Panc1 (cell line): ENCODE measurements around the gene LPP. TPM values are rescaled to one million over a fixed set of nuclear protein-coding genes. Genes with fewer than 3 reads are reported as not detected.

Source experiments
- ATAC-seq: fragments of 200-7000 bp; cut with Tn5 transposase; 2 replicates; pipeline ENCODE4 v1.9.1; 2020; ENCODE audit warnings: mild to moderate bottlenecking, moderate library complexity
- BruUV-seq: library from RNA; stranded (reverse); fragments of 400-500 nt; replicated peaks from 2 replicates; lab custom pipeline; 2021; lab: Mats Ljungman, UMichigan
- CTCF ChIA-PET: fragments of 300-600 bp; sonication (Branson Sonifier 250); formaldehyde crosslinking; loops from one replicate; lab custom pipeline; 2022; ENCODE audit warnings: antibody characterized with exemption; lab: Charles Lee
- POLR2A ChIA-PET: fragments of 300-600 bp; sonication (Branson Sonifier 250); formaldehyde crosslinking; loops from one replicate; lab custom pipeline; 2022; ENCODE audit warnings: antibody characterized with exemption; lab: Charles Lee
- DNase-seq: peaks from one replicate; pipeline ENCODE4 v3.0.0-alpha.2; 2010; ENCODE audit warnings: low read depth, low spot score
- H3K27ac ChIP-seq: 2 replicates; pipeline ENCODE4 v1.5.1; 2011; ENCODE audit warnings: mild to moderate bottlenecking, low read length, inconsistent platforms
- H3K27me3 ChIP-seq: fragments of 200-500 bp; sonication (Bioruptor generic); 2 replicates; pipeline ENCODE4 v1.6.0; 2014; ENCODE audit warnings: low read length, inconsistent platforms; ENCODE audit not compliant: control insufficient read depth, insufficient read depth
- H3K36me3 ChIP-seq: fragments of 200-500 bp; sonication (Bioruptor generic); 2 replicates; pipeline ENCODE4 v1.5.1; 2014; ENCODE audit warnings: inconsistent platforms, mild to moderate bottlenecking, low read length, moderate library complexity; ENCODE audit not compliant: control insufficient read depth, insufficient read depth
- H3K4me1 ChIP-seq: 2 replicates; pipeline ENCODE4 v1.5.1; 2011; ENCODE audit warnings: inconsistent platforms, mild to moderate bottlenecking, low read length, moderate library complexity; ENCODE audit not compliant: control insufficient read depth, insufficient read depth
- H3K4me3 ChIP-seq, 2 experiments: 2 replicates each; pipeline ENCODE4 v1.5.1; 2011 to 2012; ENCODE audit warnings: low read depth in 2 of 2, low read length in 2 of 2, mild to moderate bottlenecking in 2 of 2, inconsistent platforms in 1 of 2, moderate library complexity in 1 of 2
- H3K9me3 ChIP-seq: fragments of 200-500 bp; sonication (Bioruptor generic); 2 replicates; pipeline ENCODE4 v1.5.1; 2014; ENCODE audit warnings: low read depth, mild to moderate bottlenecking, inconsistent platforms, low read length, moderate library complexity; ENCODE audit not compliant: control insufficient read depth, insufficient read depth
- POLR2AphosphoS5 ChIP-seq: IDR thresholded peaks from 2 replicates; pipeline ENCODE4 v1.6.1; 2012; ENCODE audit warnings: mild to moderate bottlenecking, low read depth, low read length, moderate library complexity
- SIN3A ChIP-seq: IDR thresholded peaks from 2 replicates; pipeline ENCODE4 v1.6.1; 2012; ENCODE audit warnings: low read depth, mild to moderate bottlenecking, low read length, moderate library complexity, borderline replicate concordance; ENCODE audit not compliant: insufficient read depth
- TCF7L2 ChIP-seq: IDR thresholded peaks from 2 replicates; pipeline ENCODE4 v1.6.1; 2011; ENCODE audit warnings: mild to moderate bottlenecking, low read depth, low read length, inconsistent platforms
- in situ Hi-C: cut with HindIII; loops from 2 replicates; pipeline ENCODE4 v1.10.0; 2016; ENCODE audit warnings: low sequenced_read_pairs, low pct_unique_long_range_greater_than_20kb
- intact Hi-C: fragments of 100-400 bp; cut with micrococcal nuclease; formaldehyde crosslinking; loops from one replicate; pipeline ENCODE4 v1.10.0; 2022; ENCODE audit not compliant: unreplicated experiment
- total RNA-seq: library from RNA; stranded (reverse); gene quantifications from one replicate; pipeline ENCODE4 v1.2.1, GENCODE V29; 2021; ENCODE audit not compliant: unreplicated experiment
- TF ChIP-seq, protein P1 (sequence below): fragments of 450-650 bp; IDR thresholded peaks from 2 replicates; pipeline ENCODE4 v1.5.1; 2017; ENCODE audit warnings: mild to moderate bottlenecking
- TF ChIP-seq, protein P2 (sequence below), 2 experiments: IDR thresholded peaks; 2 replicates each; pipeline ENCODE4 v1.6.1; 2011 to 2012; ENCODE audit warnings: low read depth in 2 of 2, control low read depth in 1 of 2, low read length in 1 of 2, mild to moderate bottlenecking in 1 of 2, moderate library complexity in 1 of 2; ENCODE audit not compliant: insufficient read depth in 1 of 2

The LPP gene
- total RNA-seq, 1 experiment from 2014 or later, result 90.0 TPM

- in situ Hi-C loops, result no loop called here
- Histone ChIP-seq H3K27ac (no peak overlapping the region), H3K36me3 (no peaks in the 10 kb centered on the region), H3K4me1 (no peaks in the 10 kb centered on the region), H3K9me3 (no peaks in the 10 kb centered on the region), H3K4me3 (no peak overlapping the region), H3K27me3 (no peaks in the 10 kb centered on the region)
- ChIA-PET POLR2A (interaction anchor here (0.6 kb wide), 1 partner anchor 41 kb away, joined by 3 read pairs; no protein-coding TSS in a partner anchor), CTCF (no interaction called here)
- ATAC-seq (no peak), DNase-seq (no peak)
- TF ChIP-seq, protein P1, sequence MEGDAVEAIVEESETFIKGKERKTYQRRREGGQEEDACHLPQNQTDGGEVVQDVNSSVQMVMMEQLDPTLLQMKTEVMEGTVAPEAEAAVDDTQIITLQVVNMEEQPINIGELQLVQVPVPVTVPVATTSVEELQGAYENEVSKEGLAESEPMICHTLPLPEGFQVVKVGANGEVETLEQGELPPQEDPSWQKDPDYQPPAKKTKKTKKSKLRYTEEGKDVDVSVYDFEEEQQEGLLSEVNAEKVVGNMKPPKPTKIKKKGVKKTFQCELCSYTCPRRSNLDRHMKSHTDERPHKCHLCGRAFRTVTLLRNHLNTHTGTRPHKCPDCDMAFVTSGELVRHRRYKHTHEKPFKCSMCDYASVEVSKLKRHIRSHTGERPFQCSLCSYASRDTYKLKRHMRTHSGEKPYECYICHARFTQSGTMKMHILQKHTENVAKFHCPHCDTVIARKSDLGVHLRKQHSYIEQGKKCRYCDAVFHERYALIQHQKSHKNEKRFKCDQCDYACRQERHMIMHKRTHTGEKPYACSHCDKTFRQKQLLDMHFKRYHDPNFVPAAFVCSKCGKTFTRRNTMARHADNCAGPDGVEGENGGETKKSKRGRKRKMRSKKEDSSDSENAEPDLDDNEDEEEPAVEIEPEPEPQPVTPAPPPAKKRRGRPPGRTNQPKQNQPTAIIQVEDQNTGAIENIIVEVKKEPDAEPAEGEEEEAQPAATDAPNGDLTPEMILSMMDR, result no peak
- TF ChIP-seq TCF7L2 (no peak), SIN3A (no peak), POLR2AphosphoS5 (no peak)
- TF ChIP-seq, protein P2, sequence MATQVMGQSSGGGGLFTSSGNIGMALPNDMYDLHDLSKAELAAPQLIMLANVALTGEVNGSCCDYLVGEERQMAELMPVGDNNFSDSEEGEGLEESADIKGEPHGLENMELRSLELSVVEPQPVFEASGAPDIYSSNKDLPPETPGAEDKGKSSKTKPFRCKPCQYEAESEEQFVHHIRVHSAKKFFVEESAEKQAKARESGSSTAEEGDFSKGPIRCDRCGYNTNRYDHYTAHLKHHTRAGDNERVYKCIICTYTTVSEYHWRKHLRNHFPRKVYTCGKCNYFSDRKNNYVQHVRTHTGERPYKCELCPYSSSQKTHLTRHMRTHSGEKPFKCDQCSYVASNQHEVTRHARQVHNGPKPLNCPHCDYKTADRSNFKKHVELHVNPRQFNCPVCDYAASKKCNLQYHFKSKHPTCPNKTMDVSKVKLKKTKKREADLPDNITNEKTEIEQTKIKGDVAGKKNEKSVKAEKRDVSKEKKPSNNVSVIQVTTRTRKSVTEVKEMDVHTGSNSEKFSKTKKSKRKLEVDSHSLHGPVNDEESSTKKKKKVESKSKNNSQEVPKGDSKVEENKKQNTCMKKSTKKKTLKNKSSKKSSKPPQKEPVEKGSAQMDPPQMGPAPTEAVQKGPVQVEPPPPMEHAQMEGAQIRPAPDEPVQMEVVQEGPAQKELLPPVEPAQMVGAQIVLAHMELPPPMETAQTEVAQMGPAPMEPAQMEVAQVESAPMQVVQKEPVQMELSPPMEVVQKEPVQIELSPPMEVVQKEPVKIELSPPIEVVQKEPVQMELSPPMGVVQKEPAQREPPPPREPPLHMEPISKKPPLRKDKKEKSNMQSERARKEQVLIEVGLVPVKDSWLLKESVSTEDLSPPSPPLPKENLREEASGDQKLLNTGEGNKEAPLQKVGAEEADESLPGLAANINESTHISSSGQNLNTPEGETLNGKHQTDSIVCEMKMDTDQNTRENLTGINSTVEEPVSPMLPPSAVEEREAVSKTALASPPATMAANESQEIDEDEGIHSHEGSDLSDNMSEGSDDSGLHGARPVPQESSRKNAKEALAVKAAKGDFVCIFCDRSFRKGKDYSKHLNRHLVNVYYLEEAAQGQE (IDR thresholded peaks at IDR 0.05; ENCODE audit: insufficient read depth in 1 of 2, low read depth in 2 of 2, low read length in 1 of 2), result no peak
- no TSS peak for BruUV-seq
- intact Hi-C loops, result no loop called here
These were observed 75.2 kb downstream of the LPP start for GRCh38 chr3:188229177-188229576.

GRCh38 chr3:188229726-188230125, 75.8 kb downstream of the LPP start:
- in situ Hi-C loops, result no loop called here
- no TSS peak for BruUV-seq

More at GRCh38 chr3:188229726-188230125, 75.8 kb downstream of the LPP start:
- POLR2A ChIA-PET, result interaction anchor here (0.6 kb wide), 2 partner anchors 22 to 40 kb away, joined by 3 read pairs; no protein-coding TSS in a partner anchor
- ATAC-seq, result no peak
- TF ChIP-seq SIN3A (no peak), TCF7L2 (no peak), POLR2AphosphoS5 (no peak)
- TF ChIP-seq, protein P2 (IDR thresholded peaks at IDR 0.05; ENCODE audit: insufficient read depth in 1 of 2, low read depth in 2 of 2, low read length in 1 of 2), result no peak
- TF ChIP-seq, protein P1, result no peak
- Histone ChIP-seq H3K27me3 (no peaks in the 10 kb centered on the region), H3K9me3 (no peaks in the 10 kb centered on the region), H3K27ac (no peak overlapping the region), H3K4me3 (no peak overlapping the region), H3K4me1 (no peaks in the 10 kb centered on the region), H3K36me3 (no peaks in the 10 kb centered on the region)
- CTCF ChIA-PET, result no interaction called here
- no peak for DNase-seq
- intact Hi-C loops, result no loop called here
